Ovary (tissue), 9 donors: Measurements from ENCODE around the gene TMEM44. TPM values are rescaled to one million over a fixed set of nuclear protein-coding genes. Genes with fewer than 3 reads are reported as not detected.
A peak's percentile ranks its signal among the peaks of the same experiment; 100 is the strongest.

Experiments
- DNase-seq, 5 donors: peaks; one replicate each; pipeline ENCODE4 v3.0.0-alpha.2; 2019 to 2020
- H3K27ac ChIP-seq, 2 donors: fragments of 200-600 bp; one replicate each; pipeline versions ENCODE4 v1.5.1 to v1.8.0; 2019 to 2022
- H3K27me3 ChIP-seq: fragments of 200-600 bp; one replicate; pipeline ENCODE4 v1.8.0; 2022
- H3K36me3 ChIP-seq: fragments of 200-600 bp; sonication (generic); one replicate; pipeline ENCODE4 v1.5.1; 2019
- H3K4me1 ChIP-seq: one replicate; pipeline ENCODE4 v1.8.1; 2013; ENCODE audit warnings: mild to moderate bottlenecking, moderate library complexity; ENCODE audit not compliant: insufficient read depth
- H3K4me3 ChIP-seq: fragments of 200-600 bp; sonication (generic); one replicate; pipeline ENCODE4 v1.5.1; 2017
- H3K9me3 ChIP-seq, 2 donors: fragments of 200-600 bp in 1 of 2; sonication (generic) in 1 of 2; one replicate each; pipeline versions ENCODE4 v1.5.1 to v1.8.1; 2013 to 2019; ENCODE audit warnings: mild to moderate bottlenecking in 1 of 2, moderate library complexity in 1 of 2
- EP300 ChIP-seq: sonication (generic); formaldehyde crosslinking; IDR thresholded peaks from one replicate; pipeline ENCODE4 v1.6.1; 2017; ENCODE audit warnings: antibody characterized with exemption
- POLR2A ChIP-seq: fragments of 450-650 bp; IDR thresholded peaks from one replicate; pipeline ENCODE4 v1.6.1; 2017; ENCODE audit warnings: antibody characterized with exemption, mild to moderate bottlenecking, moderate library complexity
- WGBS, 3 donors: extraction: QIAGEN DNeasy Blood & Tissue Kit in 1 of 3; methylation state at CpG; one replicate each; pipeline versions ENCODE4 v1.1.5 to v1.1.7; 2013 to 2017; 5-methylcytosine and 5-hydroxymethylcytosine counted together
- intact Hi-C, 4 donors: fragments of 100-400 bp; cut with DNase I; formaldehyde crosslinking; loops; one replicate each; pipeline versions ENCODE4 v1.11.0 to v1.15.1; 2022 to 2023
- polyA plus RNA-seq, 2 donors: library from polyadenylated mRNA; stranded (reverse); fragments of 200-250 nt in 1 of 2; fragments of 350-450 nt in 1 of 2; fragmentation: Illumina TruSeq in 1 of 2; extraction: RNeasy Lipid Tissue Mini Kit (QIAGEN cat#74804) in 1 of 2; gene quantifications; one replicate each; pipeline ENCODE4 v1.2.3, GENCODE V29; 2013 to 2014
- total RNA-seq, 7 donors: library from RNA; depleted of rRNA in 2 of 7; stranded (reverse); fragments of >200 nt in 2 of 7; fragmentation: NEBNext Ultra II Directional in 3 of 7; extraction: Animal tissue kit (Norgen Biotek cat#: 25700) in 3 of 7; gene quantifications; one replicate each; pipeline versions ENCODE4 v1.1.0 to v1.2.4, GENCODE V29; 2016 to 2023
- TF ChIP-seq, protein P1 (sequence below), 3 donors: fragments of 450-650 bp in 2 of 3; fragments of 200-600 bp in 1 of 3; IDR thresholded peaks; one replicate each; pipeline versions ENCODE4 v1.5.1 to v1.8.0; 2016 to 2022; ENCODE audit warnings: antibody characterized with exemption in 3 of 3, mild to moderate bottlenecking in 1 of 3
- donor health status: DM: no; HTN: no; CAD: no; lungs with moderate emphysema.
- donor health status: DM: no; HTN: no; CAD: no.
- donor health status: Bipolar disorder and iron deficiency.
- donor health status: DM: yes; HTN: yes; CAD: no.
- donor health status: DM: no; HTN: no; CAD: no.
- donor health status: DM: yes; HTN: yes; CAD: no.

The TMEM44 gene
- total and polyA plus RNA-seq, 9 donors: 3.4 to 12.3 (median 6.5) TPM

GRCh38 chr3:194672876-194673275 lies 39.7 kb upstream of the TMEM44 start:
- peak overlapping the region; percentile 92 for H3K4me3 ChIP-seq
- H3K27me3 ChIP-seq: no peaks in the 10 kb centered on the region
- intact Hi-C loops: no loop called here
- peaks cover 4% of the 10 kb centered on the region for H3K4me1 ChIP-seq
- no peak for DNase-seq
- no peaks in the 10 kb centered on the region for H3K9me3 ChIP-seq
- TF ChIP-seq EP300 (no peak), POLR2A (no peak)
- TF ChIP-seq, protein P1, sequence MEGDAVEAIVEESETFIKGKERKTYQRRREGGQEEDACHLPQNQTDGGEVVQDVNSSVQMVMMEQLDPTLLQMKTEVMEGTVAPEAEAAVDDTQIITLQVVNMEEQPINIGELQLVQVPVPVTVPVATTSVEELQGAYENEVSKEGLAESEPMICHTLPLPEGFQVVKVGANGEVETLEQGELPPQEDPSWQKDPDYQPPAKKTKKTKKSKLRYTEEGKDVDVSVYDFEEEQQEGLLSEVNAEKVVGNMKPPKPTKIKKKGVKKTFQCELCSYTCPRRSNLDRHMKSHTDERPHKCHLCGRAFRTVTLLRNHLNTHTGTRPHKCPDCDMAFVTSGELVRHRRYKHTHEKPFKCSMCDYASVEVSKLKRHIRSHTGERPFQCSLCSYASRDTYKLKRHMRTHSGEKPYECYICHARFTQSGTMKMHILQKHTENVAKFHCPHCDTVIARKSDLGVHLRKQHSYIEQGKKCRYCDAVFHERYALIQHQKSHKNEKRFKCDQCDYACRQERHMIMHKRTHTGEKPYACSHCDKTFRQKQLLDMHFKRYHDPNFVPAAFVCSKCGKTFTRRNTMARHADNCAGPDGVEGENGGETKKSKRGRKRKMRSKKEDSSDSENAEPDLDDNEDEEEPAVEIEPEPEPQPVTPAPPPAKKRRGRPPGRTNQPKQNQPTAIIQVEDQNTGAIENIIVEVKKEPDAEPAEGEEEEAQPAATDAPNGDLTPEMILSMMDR (IDR thresholded peaks at IDR 0.05): no peak
- peak overlapping the region in 1 of 2 donors; percentile 86 for H3K27ac ChIP-seq
- WGBS, 3 donors: 10 to 27% (median 13%) methylated on average over 5 of the region's 5 CpGs
- H3K36me3 ChIP-seq: no peaks in the 10 kb centered on the region

DNA sequence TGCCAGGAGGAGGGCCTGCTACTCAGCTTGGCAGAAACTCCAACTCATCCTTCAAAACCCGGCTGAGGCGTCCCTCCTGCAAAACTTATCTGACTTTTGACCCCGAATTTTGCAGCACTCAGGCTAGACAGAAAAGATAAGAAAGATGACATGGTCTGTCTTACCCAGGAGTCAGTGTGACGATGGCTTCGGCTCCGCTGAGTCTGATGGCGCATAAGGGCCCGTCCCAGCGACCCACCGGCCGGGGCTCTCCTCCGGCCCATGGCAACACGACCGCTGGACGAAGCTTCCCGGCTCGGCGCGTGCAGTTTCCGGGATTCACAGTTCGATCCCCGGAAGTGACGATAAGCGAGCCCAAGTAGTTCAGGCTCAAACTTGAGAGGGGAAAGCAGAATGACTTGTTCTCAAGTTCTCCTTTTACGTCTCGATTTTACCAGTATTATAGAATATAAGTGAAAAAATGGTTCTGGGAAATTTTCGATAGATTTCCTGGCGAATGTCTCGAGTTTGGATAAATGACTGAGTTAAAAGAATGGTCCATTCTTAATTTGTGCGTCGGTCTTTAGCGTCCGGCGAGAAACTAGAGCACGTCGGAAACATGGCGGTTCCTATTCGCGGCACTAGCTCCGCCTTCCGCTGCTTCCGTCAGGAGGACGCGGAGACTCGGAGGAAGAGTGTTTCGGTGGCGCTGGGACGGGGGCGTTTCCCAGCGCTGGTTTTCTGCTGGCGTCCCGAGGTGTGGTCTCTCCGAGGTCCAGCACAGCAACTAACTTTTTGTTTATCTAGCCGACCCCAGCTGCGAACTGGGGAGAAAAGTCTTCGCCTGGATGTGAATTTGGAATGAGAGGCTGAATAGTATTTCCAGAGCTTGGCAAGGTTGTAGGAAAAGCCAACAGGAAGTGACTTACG lies 38.9 kb upstream of the TMEM44 start, which contains the start of gene LSG1:
TSS of gene LSG1 (minus strand) at position 292 of the 909 bp plus-strand sequence. CDS start at position 263, 29 bp downstream.
- WGBS, 3 donors: 0 to 1% (median 0%) methylated on average over 57 of the region's 57 CpGs
- Histone ChIP-seq H3K9me3 (no peaks in the 10 kb centered on the region), H3K4me3 (peak within 1 kb of the TSS; percentile 92), H3K27me3 (no peaks in the 10 kb centered on the region), H3K36me3 (no peaks in the 10 kb centered on the region), H3K4me1 (peaks cover 4% of the 10 kb centered on the region), H3K27ac (peak within 1 kb of the TSS; percentile 54 to 86)
- intact Hi-C loops: no loop called here
- TF ChIP-seq POLR2A (peak; percentile 47), EP300 (no peak)
- TF ChIP-seq, protein P1 (IDR thresholded peaks at IDR 0.05): peak in 1 of 3 donors; percentile 27
- DNase-seq: peak; percentile 87 to 93 (median 91)

- H3K27me3 ChIP-seq: no peaks in the 10 kb centered on the region
- 0% methylated on average over 5 of the region's 5 CpGs for WGBS, 3 donors
- TF ChIP-seq, protein P1 (IDR thresholded peaks at IDR 0.05): no peak
- no peak for TF ChIP-seq POLR2A
- H3K4me3 ChIP-seq: peak overlapping the region; percentile 92
- H3K36me3 ChIP-seq: no peaks in the 10 kb centered on the region
- peaks cover 4% of the 10 kb centered on the region for H3K4me1 ChIP-seq
- intact Hi-C loops: no loop called here
- DNase-seq: no peak
- H3K9me3 ChIP-seq: no peaks in the 10 kb centered on the region
- H3K27ac ChIP-seq: no peak overlapping the region
Observed at GRCh38 chr3:194671511-194671899, 38.3 kb upstream of the TMEM44 start.

- 52 to 66% (median 61%) methylated on average over 7 of the region's 7 CpGs for WGBS, 3 donors
- Histone ChIP-seq H3K27ac (no peak overlapping the region), H3K27me3 (no peaks in the 10 kb centered on the region), H3K4me3 (no peak overlapping the region), H3K36me3 (no peaks in the 10 kb centered on the region), H3K4me1 (peaks cover 3% of the 10 kb centered on the region), H3K9me3 (no peaks in the 10 kb centered on the region)
- TF ChIP-seq EP300 (no peak), POLR2A (no peak)
- TF ChIP-seq, protein P1 (IDR thresholded peaks at IDR 0.05): no peak
- intact Hi-C loops: no loop called here
- DNase-seq: no peak
Observed at GRCh38 chr3:194667363-194667762, 34.1 kb upstream of the TMEM44 start.
